Tracheal epithelial cell (primary cell): ENCODE measurements around the gene NEU4. TPM values are rescaled to one million over a fixed set of nuclear protein-coding genes. Genes with fewer than 3 reads are reported as not detected.

Source experiments
- total RNA-seq: library from RNA; depleted of rRNA; stranded (reverse); fragments of >200 nt; gene quantifications from 2 replicates; pipeline ENCODE4 v1.2.1, GENCODE V29; 2014

Gene NEU4
- total RNA-seq: not detected in 2 replicates

GRCh38 chr2:241808721-241809382 is at the start of gene NEU4:
TSS of gene NEU4 (plus strand) at chr2:241809193. CDS start at chr2:241814485, 5,292 bp downstream.

GRCh38 chr2:241776336-241777169 is 32.4 kb upstream of the NEU4 start, which contains the start of gene GAL3ST2:
TSS of gene GAL3ST2 (plus strand) at chr2:241776822. CDS start at chr2:241776956, 134 bp downstream.

GRCh38 chr2:241858206-241859016 is 49.4 kb downstream of the NEU4 start, which contains the start of gene PDCD1:
TSS of gene PDCD1 (minus strand) at chr2:241858894. CDS start at chr2:241858838, 56 bp downstream.

Other genes with a start within 250 kb of the NEU4 start
- gene THAP4, start 172.0 kb upstream of the NEU4 start, total RNA-seq: 52.9 and 64.8 TPM in 2 replicates
- gene ATG4B, start 171.5 kb upstream of the NEU4 start, total RNA-seq: 48.6 and 57.6 TPM in 2 replicates
- 21.5 and 25.8 TPM in 2 replicates for gene DTYMK, start 122.4 kb upstream of the NEU4 start, total RNA-seq
- 16.4 TPM in 2 replicates for gene ING5, start 107.2 kb upstream of the NEU4 start, total RNA-seq
- 14.5 and 19.8 TPM in 2 replicates for gene D2HGDH, start 74.6 kb upstream of the NEU4 start, total RNA-seq
- not detected in 2 replicates for gene GAL3ST2, start 32.4 kb upstream of the NEU4 start, total RNA-seq
- 0.24 TPM in 1 of 2 replicates, not detected in the other for gene PDCD1, start 49.7 kb downstream of the NEU4 start, total RNA-seq
- gene RTP5, start 60.5 kb downstream of the NEU4 start, total RNA-seq: not detected in 2 replicates